ENCODE data around the gene SGTB. TPM values are rescaled to one million over a fixed set of nuclear protein-coding genes. Genes with fewer than 3 reads are reported as not detected.
"Not testable (repeated sequence)": the region's sequence is repeated elsewhere in the genome, so short reads cannot be mapped to it uniquely, and the experiment has no call there.

Gene SGTB
- total RNA-seq, 1 experiment from 2014 or later = 13.5 TPM

DNA sequence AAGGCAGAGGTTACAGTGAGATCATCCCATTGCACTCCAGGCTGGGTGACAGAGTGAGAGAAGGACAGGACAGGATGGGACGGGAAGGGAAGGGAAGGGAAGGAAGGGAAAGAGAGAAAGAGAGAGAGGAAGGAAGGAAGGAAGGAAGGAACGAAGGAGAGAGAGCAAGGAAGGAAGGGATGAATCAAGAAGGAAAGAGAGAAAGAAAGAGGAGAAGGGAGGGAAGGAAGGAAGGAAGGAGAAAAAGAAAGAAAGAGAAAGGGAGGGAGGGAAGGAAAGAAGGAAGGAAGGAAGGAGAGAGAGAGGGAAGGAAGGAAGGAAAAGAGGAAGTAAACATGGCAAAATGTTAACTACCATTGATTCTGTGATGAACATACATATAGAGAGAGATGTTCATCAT is 28.8 kb downstream of the SGTB start:
- Mint-ChIP-seq H3K4me1 (no peaks in the 10 kb centered on the region), H3K4me3 (no peak overlapping the region), H3K27ac (no peak overlapping the region), H3K27me3 (ENCODE audit: low read depth) (no peaks in the 10 kb centered on the region), H3K9me3 (no peaks in the 10 kb centered on the region), H3K36me3 (no peaks in the 10 kb centered on the region; the same call in 1 of the 2 replicates)
- no peak for TF ChIP-seq ETV6 (CRISPR knock-in tag; IDR thresholded peaks at IDR 0.05)
- TF ChIP-seq, protein P1, sequence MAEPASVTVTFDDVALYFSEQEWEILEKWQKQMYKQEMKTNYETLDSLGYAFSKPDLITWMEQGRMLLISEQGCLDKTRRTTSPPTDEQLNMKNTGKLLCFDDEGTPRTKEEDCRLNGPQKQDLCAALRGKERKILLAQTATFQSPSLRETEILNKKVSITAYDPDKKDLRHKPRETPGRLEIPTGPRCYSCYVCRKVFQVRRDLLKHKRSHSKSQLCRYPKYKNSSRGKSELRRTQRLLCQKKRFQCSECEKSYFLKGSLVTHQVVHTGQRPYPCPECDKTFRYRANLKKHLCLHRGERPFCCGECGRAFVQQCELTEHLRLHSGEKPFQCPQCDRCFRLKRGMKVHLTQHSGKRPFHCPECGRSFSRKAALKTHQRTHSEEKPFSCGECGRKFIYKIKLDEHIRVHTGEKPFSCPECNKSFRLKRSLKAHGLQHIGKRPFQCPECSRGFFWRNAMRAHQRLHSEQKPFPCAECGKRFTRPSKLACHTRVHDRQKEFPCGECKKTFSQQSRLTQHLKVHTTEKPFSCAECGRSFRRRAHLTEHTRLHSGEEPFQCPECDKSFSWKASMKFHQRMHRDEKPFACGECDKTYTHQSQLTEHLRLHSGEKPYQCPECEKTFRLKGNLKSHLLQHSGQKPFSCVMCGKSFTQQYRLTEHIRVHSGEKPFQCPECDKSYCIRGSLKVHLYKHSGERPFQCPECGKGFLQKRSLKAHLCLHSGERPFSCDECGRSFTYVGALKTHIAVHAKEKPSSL (CRISPR knock-in tag; conservative IDR thresholded peaks at IDR 0.05) = no peak
- TF ChIP-seq GTF2I (CRISPR knock-in tag; conservative IDR thresholded peaks at IDR 0.05) = no peak
- no peak for TF ChIP-seq HMGA2 (CRISPR knock-in tag; IDR thresholded peaks at IDR 0.05)
- no peak for TF ChIP-seq EMX1 (CRISPR knock-in tag; IDR thresholded peaks at IDR 0.05)
- TF ChIP-seq GABPB1 (CRISPR knock-in tag; IDR thresholded peaks at IDR 0.05) = no peak
- TF ChIP-seq NFYB (CRISPR knock-in tag; conservative IDR thresholded peaks at IDR 0.05; ENCODE audit: low read depth) = no peak
- TF ChIP-seq, protein P2, sequence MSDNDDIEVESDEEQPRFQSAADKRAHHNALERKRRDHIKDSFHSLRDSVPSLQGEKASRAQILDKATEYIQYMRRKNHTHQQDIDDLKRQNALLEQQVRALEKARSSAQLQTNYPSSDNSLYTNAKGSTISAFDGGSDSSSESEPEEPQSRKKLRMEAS (CRISPR knock-in tag; IDR thresholded peaks at IDR 0.05) = no peak
- ATAC-seq = no peak
- DNase-seq (ENCODE audit: low spot score) = no peak
- CTCF ChIA-PET = no interaction called here
- POLR2A ChIA-PET = no interaction called here

DNA sequence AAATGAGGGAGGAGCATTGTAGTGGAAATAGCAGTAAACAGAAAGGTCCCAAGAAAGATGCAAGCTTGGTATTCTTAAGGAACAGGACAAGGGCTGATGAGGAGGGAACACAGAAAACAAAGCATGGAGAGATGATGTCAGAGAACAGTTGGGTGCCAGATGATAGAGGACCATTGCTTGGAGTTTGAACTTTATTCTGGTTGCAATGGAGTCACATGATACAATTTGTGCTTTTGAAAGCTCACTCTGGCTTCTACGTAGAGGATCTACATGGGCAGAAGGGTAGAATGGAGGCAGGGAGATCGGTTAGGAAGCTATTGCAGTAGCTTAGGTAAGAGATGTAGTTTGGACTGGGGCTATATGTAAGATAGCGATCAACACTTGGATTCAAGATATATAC is 39.8 kb downstream of the SGTB start:
- ChIA-PET POLR2A (interaction anchor here (0.7 kb wide), 1 partner anchor 100 kb away, joined by 3 read pairs; no protein-coding TSS in a partner anchor), CTCF (no interaction called here)
- no peaks in the 10 kb centered on the region for H3K9me3 Mint-ChIP-seq

DNA sequence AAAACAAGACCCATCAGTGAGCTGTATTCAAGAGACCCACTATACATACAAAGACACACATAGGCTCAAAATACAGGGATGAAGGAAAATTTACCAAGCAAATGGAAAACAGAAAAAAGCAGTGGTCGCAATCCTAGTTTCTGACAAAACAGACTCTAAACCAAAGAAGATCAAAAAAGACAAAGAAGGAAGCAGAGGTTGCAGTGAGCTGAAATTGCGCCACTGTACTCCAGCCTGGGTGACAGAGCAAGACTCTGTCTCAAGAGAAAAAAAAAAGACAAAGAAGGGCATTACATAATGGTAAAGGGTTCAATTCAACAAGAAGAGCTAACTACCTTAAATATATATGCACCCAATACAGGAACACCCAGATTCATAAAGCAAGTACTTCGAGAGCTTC is 45.9 kb downstream of the SGTB start:
- ATAC-seq; H3K27me3 Mint-ChIP-seq (ENCODE audit: low read depth); CTCF ChIA-PET; POLR2A ChIA-PET; H3K9me3 Mint-ChIP-seq; DNase-seq (ENCODE audit: low spot score); H3K4me3 Mint-ChIP-seq; H3K27ac Mint-ChIP-seq; H3K36me3 Mint-ChIP-seq; H3K4me1 Mint-ChIP-seq: not testable (repeated sequence)

More for the DNA sequence above, 39.8 kb downstream of the SGTB start:
- no peak for ATAC-seq
- H3K4me1 Mint-ChIP-seq = no peaks in the 10 kb centered on the region
- TF ChIP-seq, protein P3, sequence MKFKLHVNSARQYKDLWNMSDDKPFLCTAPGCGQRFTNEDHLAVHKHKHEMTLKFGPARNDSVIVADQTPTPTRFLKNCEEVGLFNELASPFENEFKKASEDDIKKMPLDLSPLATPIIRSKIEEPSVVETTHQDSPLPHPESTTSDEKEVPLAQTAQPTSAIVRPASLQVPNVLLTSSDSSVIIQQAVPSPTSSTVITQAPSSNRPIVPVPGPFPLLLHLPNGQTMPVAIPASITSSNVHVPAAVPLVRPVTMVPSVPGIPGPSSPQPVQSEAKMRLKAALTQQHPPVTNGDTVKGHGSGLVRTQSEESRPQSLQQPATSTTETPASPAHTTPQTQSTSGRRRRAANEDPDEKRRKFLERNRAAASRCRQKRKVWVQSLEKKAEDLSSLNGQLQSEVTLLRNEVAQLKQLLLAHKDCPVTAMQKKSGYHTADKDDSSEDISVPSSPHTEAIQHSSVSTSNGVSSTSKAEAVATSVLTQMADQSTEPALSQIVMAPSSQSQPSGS (CRISPR knock-in tag; IDR thresholded peaks at IDR 0.05; ENCODE audit: borderline replicate concordance, low read depth) = no peak
- TF ChIP-seq, protein P4, sequence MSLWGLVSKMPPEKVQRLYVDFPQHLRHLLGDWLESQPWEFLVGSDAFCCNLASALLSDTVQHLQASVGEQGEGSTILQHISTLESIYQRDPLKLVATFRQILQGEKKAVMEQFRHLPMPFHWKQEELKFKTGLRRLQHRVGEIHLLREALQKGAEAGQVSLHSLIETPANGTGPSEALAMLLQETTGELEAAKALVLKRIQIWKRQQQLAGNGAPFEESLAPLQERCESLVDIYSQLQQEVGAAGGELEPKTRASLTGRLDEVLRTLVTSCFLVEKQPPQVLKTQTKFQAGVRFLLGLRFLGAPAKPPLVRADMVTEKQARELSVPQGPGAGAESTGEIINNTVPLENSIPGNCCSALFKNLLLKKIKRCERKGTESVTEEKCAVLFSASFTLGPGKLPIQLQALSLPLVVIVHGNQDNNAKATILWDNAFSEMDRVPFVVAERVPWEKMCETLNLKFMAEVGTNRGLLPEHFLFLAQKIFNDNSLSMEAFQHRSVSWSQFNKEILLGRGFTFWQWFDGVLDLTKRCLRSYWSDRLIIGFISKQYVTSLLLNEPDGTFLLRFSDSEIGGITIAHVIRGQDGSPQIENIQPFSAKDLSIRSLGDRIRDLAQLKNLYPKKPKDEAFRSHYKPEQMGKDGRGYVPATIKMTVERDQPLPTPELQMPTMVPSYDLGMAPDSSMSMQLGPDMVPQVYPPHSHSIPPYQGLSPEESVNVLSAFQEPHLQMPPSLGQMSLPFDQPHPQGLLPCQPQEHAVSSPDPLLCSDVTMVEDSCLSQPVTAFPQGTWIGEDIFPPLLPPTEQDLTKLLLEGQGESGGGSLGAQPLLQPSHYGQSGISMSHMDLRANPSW (CRISPR knock-in tag; conservative IDR thresholded peaks at IDR 0.05; ENCODE audit: low read depth) = no peak
- TF ChIP-seq, protein P5, sequence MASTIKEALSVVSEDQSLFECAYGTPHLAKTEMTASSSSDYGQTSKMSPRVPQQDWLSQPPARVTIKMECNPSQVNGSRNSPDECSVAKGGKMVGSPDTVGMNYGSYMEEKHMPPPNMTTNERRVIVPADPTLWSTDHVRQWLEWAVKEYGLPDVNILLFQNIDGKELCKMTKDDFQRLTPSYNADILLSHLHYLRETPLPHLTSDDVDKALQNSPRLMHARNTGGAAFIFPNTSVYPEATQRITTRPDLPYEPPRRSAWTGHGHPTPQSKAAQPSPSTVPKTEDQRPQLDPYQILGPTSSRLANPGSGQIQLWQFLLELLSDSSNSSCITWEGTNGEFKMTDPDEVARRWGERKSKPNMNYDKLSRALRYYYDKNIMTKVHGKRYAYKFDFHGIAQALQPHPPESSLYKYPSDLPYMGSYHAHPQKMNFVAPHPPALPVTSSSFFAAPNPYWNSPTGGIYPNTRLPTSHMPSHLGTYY (CRISPR knock-in tag; IDR thresholded peaks at IDR 0.05) = no peak
- TF ChIP-seq, protein P6, sequence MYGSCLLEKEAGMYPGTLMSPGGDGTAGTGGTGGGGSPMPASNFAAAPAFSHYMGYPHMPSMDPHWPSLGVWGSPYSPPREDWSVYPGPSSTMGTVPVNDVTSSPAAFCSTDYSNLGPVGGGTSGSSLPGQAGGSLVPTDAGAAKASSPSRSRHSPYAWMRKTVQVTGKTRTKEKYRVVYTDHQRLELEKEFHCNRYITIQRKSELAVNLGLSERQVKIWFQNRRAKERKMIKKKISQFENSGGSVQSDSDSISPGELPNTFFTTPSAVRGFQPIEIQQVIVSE (CRISPR knock-in tag; IDR thresholded peaks at IDR 0.05; ENCODE audit: borderline replicate concordance) = no peak
- TF ChIP-seq TP53 (CRISPR knock-in tag; IDR thresholded peaks at IDR 0.05) = no peak
- TF ChIP-seq, protein P7, sequence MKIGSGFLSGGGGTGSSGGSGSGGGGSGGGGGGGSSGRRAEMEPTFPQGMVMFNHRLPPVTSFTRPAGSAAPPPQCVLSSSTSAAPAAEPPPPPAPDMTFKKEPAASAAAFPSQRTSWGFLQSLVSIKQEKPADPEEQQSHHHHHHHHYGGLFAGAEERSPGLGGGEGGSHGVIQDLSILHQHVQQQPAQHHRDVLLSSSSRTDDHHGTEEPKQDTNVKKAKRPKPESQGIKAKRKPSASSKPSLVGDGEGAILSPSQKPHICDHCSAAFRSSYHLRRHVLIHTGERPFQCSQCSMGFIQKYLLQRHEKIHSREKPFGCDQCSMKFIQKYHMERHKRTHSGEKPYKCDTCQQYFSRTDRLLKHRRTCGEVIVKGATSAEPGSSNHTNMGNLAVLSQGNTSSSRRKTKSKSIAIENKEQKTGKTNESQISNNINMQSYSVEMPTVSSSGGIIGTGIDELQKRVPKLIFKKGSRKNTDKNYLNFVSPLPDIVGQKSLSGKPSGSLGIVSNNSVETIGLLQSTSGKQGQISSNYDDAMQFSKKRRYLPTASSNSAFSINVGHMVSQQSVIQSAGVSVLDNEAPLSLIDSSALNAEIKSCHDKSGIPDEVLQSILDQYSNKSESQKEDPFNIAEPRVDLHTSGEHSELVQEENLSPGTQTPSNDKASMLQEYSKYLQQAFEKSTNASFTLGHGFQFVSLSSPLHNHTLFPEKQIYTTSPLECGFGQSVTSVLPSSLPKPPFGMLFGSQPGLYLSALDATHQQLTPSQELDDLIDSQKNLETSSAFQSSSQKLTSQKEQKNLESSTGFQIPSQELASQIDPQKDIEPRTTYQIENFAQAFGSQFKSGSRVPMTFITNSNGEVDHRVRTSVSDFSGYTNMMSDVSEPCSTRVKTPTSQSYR (CRISPR knock-in tag; IDR thresholded peaks at IDR 0.05) = no peak
- TF ChIP-seq PRRX2 (CRISPR knock-in tag; IDR thresholded peaks at IDR 0.05) = no peak
- H3K27me3 Mint-ChIP-seq (ENCODE audit: low read depth) = no peaks in the 10 kb centered on the region
- DNase-seq (ENCODE audit: low spot score) = no peak
- no peak overlapping the region for H3K27ac Mint-ChIP-seq
- H3K36me3 Mint-ChIP-seq = peaks cover 23% of the 10 kb centered on the region
- no peak overlapping the region for H3K4me3 Mint-ChIP-seq

Data from WTC11 (cell line).